Neural crest cell (in vitro differentiated cells): ENCODE data around the gene DZIP1. TPM values are rescaled to one million over a fixed set of nuclear protein-coding genes. Genes with fewer than 3 reads are reported as not detected.

Experiments
- DNase-seq: peaks from one replicate; pipeline ENCODE4 v3.0.0; 2021; ENCODE audit warnings: low read depth, mixed read lengths, low spot score
- H3K27ac Mint-ChIP-seq: one replicate; pipeline ENCODE4 v1.8.0; 2021; ENCODE audit warnings: mild to moderate bottlenecking, mixed read lengths; ENCODE audit not compliant: unreplicated experiment
- H3K27me3 Mint-ChIP-seq: 2 replicates; pipeline ENCODE4 v1.8.0; 2021; ENCODE audit warnings: low read depth, mild to moderate bottlenecking, mixed read lengths
- H3K36me3 Mint-ChIP-seq: 2 replicates; pipeline ENCODE4 v1.8.0; 2021; ENCODE audit warnings: low read depth, mild to moderate bottlenecking, mixed read lengths
- H3K4me1 Mint-ChIP-seq: 2 replicates; pipeline ENCODE4 v1.8.0; 2021; ENCODE audit warnings: mixed read lengths
- H3K4me3 Mint-ChIP-seq: one replicate; pipeline ENCODE4 v1.8.0; 2021; ENCODE audit warnings: mild to moderate bottlenecking, mixed read lengths
- H3K9me3 Mint-ChIP-seq: 2 replicates; pipeline ENCODE4 v1.8.0; 2021; ENCODE audit warnings: mixed read lengths
- total RNA-seq: library from RNA; stranded (reverse); gene quantifications from 2 replicates; pipeline ENCODE4 v1.2.1, GENCODE V29; 2021
- TF ChIP-seq, protein P1 (sequence below): fragments of 200-600 bp; sonication (generic); conservative IDR thresholded peaks from 2 replicates; pipeline ENCODE4 v1.5.0; 2021; ENCODE audit warnings: antibody characterized with exemption, mild to moderate bottlenecking

The DZIP1 gene
- total RNA-seq, 1 donor from 2014 or later, result 71.1 TPM

- TF ChIP-seq, protein P1, sequence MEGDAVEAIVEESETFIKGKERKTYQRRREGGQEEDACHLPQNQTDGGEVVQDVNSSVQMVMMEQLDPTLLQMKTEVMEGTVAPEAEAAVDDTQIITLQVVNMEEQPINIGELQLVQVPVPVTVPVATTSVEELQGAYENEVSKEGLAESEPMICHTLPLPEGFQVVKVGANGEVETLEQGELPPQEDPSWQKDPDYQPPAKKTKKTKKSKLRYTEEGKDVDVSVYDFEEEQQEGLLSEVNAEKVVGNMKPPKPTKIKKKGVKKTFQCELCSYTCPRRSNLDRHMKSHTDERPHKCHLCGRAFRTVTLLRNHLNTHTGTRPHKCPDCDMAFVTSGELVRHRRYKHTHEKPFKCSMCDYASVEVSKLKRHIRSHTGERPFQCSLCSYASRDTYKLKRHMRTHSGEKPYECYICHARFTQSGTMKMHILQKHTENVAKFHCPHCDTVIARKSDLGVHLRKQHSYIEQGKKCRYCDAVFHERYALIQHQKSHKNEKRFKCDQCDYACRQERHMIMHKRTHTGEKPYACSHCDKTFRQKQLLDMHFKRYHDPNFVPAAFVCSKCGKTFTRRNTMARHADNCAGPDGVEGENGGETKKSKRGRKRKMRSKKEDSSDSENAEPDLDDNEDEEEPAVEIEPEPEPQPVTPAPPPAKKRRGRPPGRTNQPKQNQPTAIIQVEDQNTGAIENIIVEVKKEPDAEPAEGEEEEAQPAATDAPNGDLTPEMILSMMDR, result no peak
- DNase-seq, result no peak
- Mint-ChIP-seq H3K36me3 (peaks cover 12% of the 10 kb centered on the region), H3K27ac (no peak overlapping the region), H3K4me1 (no peaks in the 10 kb centered on the region), H3K9me3 (no peaks in the 10 kb centered on the region), H3K4me3 (no peak overlapping the region), H3K27me3 (no peaks in the 10 kb centered on the region)
Measured at GRCh38 chr13:95607366-95607765, 37.1 kb downstream of the DZIP1 start.

GRCh38 chr13:95605448-95606125 lies 38.9 kb downstream of the DZIP1 start:
- DNase-seq, result no peak
- TF ChIP-seq, protein P1, result no peak
- H3K27me3 Mint-ChIP-seq, result no peaks in the 10 kb centered on the region
- H3K9me3 Mint-ChIP-seq, result no peaks in the 10 kb centered on the region
- H3K4me3 Mint-ChIP-seq, result no peak overlapping the region
- H3K27ac Mint-ChIP-seq, result no peak overlapping the region
- H3K36me3 Mint-ChIP-seq, result peaks cover 17% of the 10 kb centered on the region
- no peaks in the 10 kb centered on the region for H3K4me1 Mint-ChIP-seq

GRCh38 chr13:95604556-95604915 lies 40.0 kb downstream of the DZIP1 start:
- TF ChIP-seq, protein P1, result no peak
- Mint-ChIP-seq H3K9me3 (no peaks in the 10 kb centered on the region), H3K36me3 (peaks cover 20% of the 10 kb centered on the region), H3K27ac (no peak overlapping the region), H3K27me3 (no peaks in the 10 kb centered on the region), H3K4me3 (no peak overlapping the region), H3K4me1 (no peaks in the 10 kb centered on the region)
- no peak for DNase-seq

DNA sequence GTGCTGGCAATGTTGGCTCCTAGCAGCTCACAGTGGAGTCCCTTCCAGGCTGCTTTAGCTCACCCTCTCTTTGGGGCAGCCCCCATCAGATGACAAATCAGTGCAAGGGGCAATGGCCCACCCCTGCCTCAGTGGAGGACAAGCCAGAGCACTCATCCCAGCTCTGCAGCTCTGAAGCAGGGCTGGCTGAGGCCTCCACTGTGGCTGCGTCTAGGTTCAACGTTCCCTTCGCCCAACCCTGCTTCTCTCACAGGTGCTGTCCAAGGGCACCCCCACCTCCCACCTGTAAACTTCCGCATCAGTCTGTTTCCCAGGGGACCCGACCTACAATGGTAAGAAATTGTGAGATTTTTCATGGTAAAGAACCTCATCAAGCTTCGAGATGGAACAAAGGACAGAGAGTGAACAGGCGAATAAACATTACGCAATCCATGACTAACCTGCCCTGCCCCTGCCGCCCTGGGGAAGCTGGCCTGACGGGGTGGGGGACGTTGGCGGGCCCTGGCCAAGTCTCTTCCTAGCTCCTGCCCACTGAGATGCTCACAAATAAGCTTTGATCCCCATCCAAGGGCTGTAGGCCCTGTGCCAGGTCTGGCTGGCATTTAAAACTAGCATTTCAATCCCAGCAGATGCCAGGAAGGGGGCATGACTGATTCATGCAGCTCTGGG lies 40.5 kb downstream of the DZIP1 start:
- Mint-ChIP-seq H3K4me3 (no peak overlapping the region), H3K36me3 (peaks cover 20% of the 10 kb centered on the region), H3K4me1 (no peaks in the 10 kb centered on the region), H3K27ac (no peak overlapping the region), H3K9me3 (no peaks in the 10 kb centered on the region), H3K27me3 (no peaks in the 10 kb centered on the region)
- TF ChIP-seq, protein P1, result no peak
- DNase-seq, result no peak

DNA sequence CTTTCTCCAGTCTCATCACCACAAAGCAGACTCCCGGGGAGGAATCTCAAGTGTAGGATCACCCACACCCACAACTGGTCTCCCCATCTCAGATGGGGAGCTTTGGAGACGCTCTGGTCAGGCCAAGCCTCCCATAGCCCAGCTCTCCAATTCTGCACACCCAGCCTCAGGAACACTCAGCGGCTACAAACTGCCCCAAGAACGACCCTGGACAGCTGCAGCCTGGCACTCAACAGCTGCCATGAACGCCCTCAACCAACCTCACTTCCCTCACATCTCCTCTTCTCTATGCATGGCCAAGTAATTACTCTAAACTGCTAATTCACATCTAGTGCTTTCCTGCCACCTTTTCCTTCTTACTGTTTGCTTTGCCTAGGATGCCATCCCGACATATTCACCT lies 42.6 kb downstream of the DZIP1 start:
- H3K4me3 Mint-ChIP-seq, result no peak overlapping the region
- no peak for DNase-seq
- no peaks in the 10 kb centered on the region for H3K4me1 Mint-ChIP-seq
- H3K27ac Mint-ChIP-seq, result no peak overlapping the region
- TF ChIP-seq, protein P1, result no peak
- H3K36me3 Mint-ChIP-seq, result peaks cover 19% of the 10 kb centered on the region
- no peaks in the 10 kb centered on the region for H3K9me3 Mint-ChIP-seq
- no peaks in the 10 kb centered on the region for H3K27me3 Mint-ChIP-seq
